K562 (cell line): ENCODE measurements around the gene DCAF15. TPM values are rescaled to one million over a fixed set of nuclear protein-coding genes. Genes with fewer than 3 reads are reported as not detected.

Experiments used
- ATAC-seq: fragments of 200-7000 bp; cut with Tn5 transposase; 3 replicates; pipeline ENCODE4 v1.9.1; 2020; ENCODE audit warnings: moderate library complexity
- BruUV-seq: library from RNA; stranded (reverse); fragments of 400-500 nt; replicated peaks from 2 replicates; lab custom pipeline; 2021; lab: Mats Ljungman, UMichigan
- CTCF ChIA-PET: fragments of 300-600 bp; formaldehyde crosslinking; extraction: SDS; loops from one replicate; lab custom pipeline; 2021; ENCODE audit warnings: low intra/inter-chr PET ratio; lab: Yijun Ruan, JAX
- POLR2A ChIA-PET: fragments of 300-600, 350-650 bp; sonication (Branson Sonifier 250); formaldehyde crosslinking; extraction: SDS; loops from one replicate; lab custom pipeline; 2021; ENCODE audit warnings: antibody characterized with exemption, inconsistent platforms; lab: Yijun Ruan, JAX
- DNase-seq, 4 experiments: peaks; one replicate each; pipeline versions ENCODE4 v3.0.0 to v3.0.0-alpha.2; 2011 to 2018; ENCODE audit warnings: low spot score in 3 of 4, mixed read lengths in 3 of 4; ENCODE audit errors: extremely low read depth in 1 of 4
- FAIRE-seq: peaks from 2 replicates; lab custom pipeline; 2011; peaks lifted over from hg19 to GRCh38; lab: Jason Lieb, UNC
- H2AFZ ChIP-seq: 2 replicates; pipeline ENCODE4 v1.6.0; 2011; ENCODE audit warnings: low read depth, low read length, control low read depth, inconsistent platforms
- H3K27ac ChIP-seq: fragments of 200-600 bp; 3 replicates; pipeline ENCODE4 v1.8.0; 2011; ENCODE audit warnings: low read depth, mild to moderate bottlenecking, control low read depth, inconsistent platforms, low read length, moderate library complexity, mixed read lengths; ENCODE audit errors: extremely low read depth
- H3K27me3 ChIP-seq, 2 experiments: fragments of 300-600 bp in 1 of 2; 2 replicates in 1 of 2; 3 replicates in 1 of 2; pipeline versions ENCODE4 v1.6.0 to v1.8.0; 2011; ENCODE audit warnings: inconsistent platforms in 2 of 2, low read length in 2 of 2, mild to moderate bottlenecking in 1 of 2, mixed read lengths in 1 of 2, moderate library complexity in 1 of 2; ENCODE audit not compliant: control insufficient read depth in 2 of 2, insufficient read depth in 2 of 2
- H3K36me3 ChIP-seq: fragments of 300-600 bp; 3 replicates; pipeline ENCODE4 v1.8.0; 2011; ENCODE audit warnings: mild to moderate bottlenecking, low read length, inconsistent platforms; ENCODE audit not compliant: control insufficient read depth, insufficient read depth
- H3K4me1 ChIP-seq, 2 experiments: fragments of 200-600 bp in 1 of 2; replicated peaks in 1 of 2; 2 replicates in 1 of 2; 3 replicates in 1 of 2; pipeline versions ENCODE4 v1.5.1 to v1.8.0; 2011; ENCODE audit warnings: inconsistent platforms in 2 of 2, low read length in 2 of 2, mild to moderate bottlenecking in 1 of 2, mixed read lengths in 1 of 2, moderate library complexity in 1 of 2; ENCODE audit not compliant: control insufficient read depth in 2 of 2, insufficient read depth in 2 of 2
- H3K4me2 ChIP-seq: 2 replicates; pipeline ENCODE4 v1.6.1; 2011; ENCODE audit warnings: low read length, control low read depth, inconsistent platforms, mixed read lengths; ENCODE audit not compliant: insufficient read depth
- H3K4me3 ChIP-seq: fragments of 200-600 bp; sonication (generic), shearing (Covaris generic); 2 replicates; pipeline ENCODE4 v1.5.1; 2016; ENCODE audit warnings: control low read depth, inconsistent platforms
- H3K79me2 ChIP-seq: fragments of 200-600 bp; 3 replicates; pipeline ENCODE4 v1.8.0; 2011; ENCODE audit warnings: low read length, inconsistent platforms; ENCODE audit not compliant: control insufficient read depth, insufficient read depth
- H3K9ac ChIP-seq, 2 experiments: 2 replicates each; pipeline versions ENCODE4 v1.6.0 to v1.6.1; 2011; ENCODE audit warnings: low read depth in 2 of 2, low read length in 2 of 2, control low read depth in 1 of 2, inconsistent platforms in 1 of 2, mild to moderate bottlenecking in 1 of 2, mixed read lengths in 1 of 2; ENCODE audit not compliant: insufficient read depth in 1 of 2
- H3K9me1 ChIP-seq: one replicate; pipeline ENCODE4 v1.6.0; 2011; ENCODE audit warnings: inconsistent platforms, mild to moderate bottlenecking, low read length, moderate library complexity; ENCODE audit not compliant: control insufficient read depth, insufficient read depth
- H3K9me3 ChIP-seq: replicated peaks from 2 replicates; pipeline ENCODE4 v1.5.1; 2011; ENCODE audit warnings: low read depth, low read length, inconsistent platforms; ENCODE audit not compliant: control insufficient read depth, insufficient read depth
- H4K20me1 ChIP-seq: replicated peaks from 2 replicates; pipeline ENCODE4 v1.6.1; 2011; ENCODE audit warnings: low read length, inconsistent platforms, mixed read lengths; ENCODE audit not compliant: control insufficient read depth, insufficient read depth
- CCNT2 ChIP-seq: IDR thresholded peaks from 2 replicates; pipeline ENCODE4 v1.6.1; 2011; ENCODE audit warnings: borderline replicate concordance, low read depth, mild to moderate bottlenecking, moderate library complexity, mixed read lengths, low read length; ENCODE audit not compliant: insufficient read length; ENCODE audit errors: extremely low read depth
- KDM1A ChIP-seq, 2 experiments: fragments of 450-650 bp; IDR thresholded peaks; 2 replicates each; pipeline ENCODE4 v1.6.1; 2016; ENCODE audit warnings: mild to moderate bottlenecking in 2 of 2
- MYNN ChIP-seq, 2 experiments: sonication (generic); formaldehyde crosslinking in 1 of 2; IDR thresholded peaks; 2 replicates each; pipeline versions ENCODE4 v1.5.0 to v1.6.1; 2016 to 2020; ENCODE audit warnings: antibody characterized with exemption in 1 of 2, missing genetic modification reagents in 1 of 2
- SMARCA5 ChIP-seq: fragments of 450-650 bp; IDR thresholded peaks from 2 replicates; pipeline ENCODE4 v1.6.1; 2016
- ZBTB43 ChIP-seq: sonication (generic); formaldehyde crosslinking; IDR thresholded peaks from 2 replicates; pipeline ENCODE4 v1.8.0; 2023; ENCODE audit warnings: mild to moderate bottlenecking, missing genetic modification reagents
- WGBS: fragments of 100-300 bp; shearing (Covaris generic); methylation state at CpG from one replicate; pipeline ENCODE4 v1.1.6; 2016; ENCODE audit warnings: low coverage, mixed read lengths; ENCODE audit not compliant: insufficient coverage; ENCODE audit errors: missing lambda C conversion rate; 5-methylcytosine and 5-hydroxymethylcytosine counted together
- in situ Hi-C: fragments of 300-500 bp; cut with MboI; formaldehyde crosslinking; loops from 4 replicates; pipeline ENCODE4 v1.15.0; 2018; ENCODE audit warnings: inconsistent platforms, mixed read lengths
- intact Hi-C: fragments of 100-400 bp; cut with micrococcal nuclease; formaldehyde crosslinking; loops from 2 replicates; pipeline ENCODE4 v1.14.2; 2022
- polyA plus RNA-seq, 8 experiments: library from polyadenylated mRNA; depleted of rRNA in 4 of 8; stranded (reverse) in 5 of 8; unstranded in 3 of 8; fragments of >200 nt; fragmentation: Nextera tagmentation in 2 of 8; fragmentation: Illumina TruSeq in 1 of 8; extraction: Ambion mirVana in 2 of 8; extraction: Trizol in 1 of 8; gene quantifications; 2 replicates each; pipeline versions ENCODE4 v1.2.1 to v1.2.3, GENCODE V29; 2011 to 2014; ENCODE audit warnings: inconsistent platforms in 1 of 8, missing spikeins in 1 of 8
- total RNA-seq, 7 experiments: library from RNA; depleted of rRNA in 6 of 7; stranded (reverse); fragments of >200 nt in 6 of 7; fragmentation: Illumina TruSeq in 2 of 7; extraction: Trizol in 2 of 7; gene quantifications; 2 replicates each; pipeline versions ENCODE4 v1.2.1 to v1.2.3, GENCODE V29; 2011 to 2021; ENCODE audit warnings: low replicate concordance in 1 of 7

DCAF15 gene
- total and polyA plus RNA-seq, 9 of the 15 experiments (the other 6 are each of a cell fraction or from before 2014, with no cell fraction given): 0.17 to 68.5 (median 27.7) TPM

GRCh38 chr19:13934785-13935109, 17.6 kb upstream of the DCAF15 start:
- H3K79me2 ChIP-seq: no peaks in the 10 kb centered on the region
- H2AFZ ChIP-seq: no peak overlapping the region
- BruUV-seq: no TSS peak
- POLR2A ChIA-PET: no interaction called here
- CTCF ChIA-PET: no interaction called here
- H3K4me2 ChIP-seq: no peak overlapping the region
- intact Hi-C loops (no loop called here), in situ Hi-C loops (no loop called here)
- peaks cover 0 to 3% of the 10 kb centered on the region in 2 experiments; a peak in 2 of 5 replicates for H3K27me3 ChIP-seq
- no peak for DNase-seq
- H3K9ac ChIP-seq: no peak overlapping the region
- no peak for FAIRE-seq
- H3K27ac ChIP-seq: no peak overlapping the region
- H3K9me1 ChIP-seq: no peaks in the 10 kb centered on the region
- H4K20me1 ChIP-seq: 0 out of 2 replicates have a peak, but pooled peaks cover 4% of the 10 kb centered on the region
- no peak overlapping the region for H3K4me3 ChIP-seq
- 3% methylated on average over 2 of the region's 2 CpGs for WGBS
- no peaks in the 10 kb centered on the region for H3K9me3 ChIP-seq
- H3K4me1 ChIP-seq: peaks cover 0 to 59% of the 10 kb centered on the region in 2 experiments; a peak in 4 of 5 replicates
- H3K36me3 ChIP-seq: peaks cover 10% of the 10 kb centered on the region; the same call in 1 of the 3 replicates
- no peak for ATAC-seq
- peak; percentile 98 for TF ChIP-seq ZBTB43
- TF ChIP-seq KDM1A (IDR thresholded peaks at IDR 0.05): peak in 1 of 2 experiments; percentile 72; a peak in 1 of 4 replicates
- no peak for TF ChIP-seq SMARCA5
- TF ChIP-seq CCNT2: no peak
- TF ChIP-seq MYNN (IDR thresholded peaks at IDR 0.05): peak; percentile 73; the same call in 1 of the 2 replicates
- TF ChIP-seq MYNN (CRISPR knock-in tag; IDR thresholded peaks at IDR 0.05): no peak
